WI38 (cell line): Measurements from ENCODE around the gene RDH11.
"Not testable (repeated sequence)": the region's sequence is repeated elsewhere in the genome, so short reads cannot be mapped to it uniquely, and the experiment has no call there.

ENCODE experiments used
- H3K4me3 ChIP-seq: 2 replicates; pipeline ENCODE4 v1.5.1; 2011; ENCODE audit warnings: low read depth, mild to moderate bottlenecking, control low read depth, low read length
- CTCF ChIP-seq: IDR thresholded peaks from 2 replicates; pipeline ENCODE4 v1.5.1; 2012; ENCODE audit warnings: low read depth, mild to moderate bottlenecking, control low read depth, low read length

The RDH11 gene

GRCh38 chr14:67729072-67729885 is 33.7 kb upstream of the RDH11 start:
- no peak overlapping the region for H3K4me3 ChIP-seq
- no peak for TF ChIP-seq CTCF

DNA sequence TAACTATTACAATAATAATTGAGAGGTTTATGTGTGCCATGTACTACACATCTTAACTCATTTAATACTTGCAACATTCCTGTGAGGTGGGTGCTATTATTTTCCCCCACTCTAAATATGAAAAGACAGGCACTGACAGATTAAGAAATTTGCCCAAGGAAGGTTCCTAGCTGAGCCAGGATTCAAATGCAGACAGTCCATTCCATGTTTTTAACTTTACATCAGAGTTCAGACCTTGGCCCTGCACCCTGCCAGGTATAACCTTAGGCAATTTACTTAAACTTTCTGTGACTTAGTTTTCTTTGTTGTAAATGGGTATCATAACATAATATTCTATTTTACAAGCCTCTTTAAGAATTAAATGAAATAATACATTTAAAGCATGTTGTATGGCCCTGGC is 32.7 kb upstream of the RDH11 start:
- no peak overlapping the region for H3K4me3 ChIP-seq
- no peak for TF ChIP-seq CTCF

DNA sequence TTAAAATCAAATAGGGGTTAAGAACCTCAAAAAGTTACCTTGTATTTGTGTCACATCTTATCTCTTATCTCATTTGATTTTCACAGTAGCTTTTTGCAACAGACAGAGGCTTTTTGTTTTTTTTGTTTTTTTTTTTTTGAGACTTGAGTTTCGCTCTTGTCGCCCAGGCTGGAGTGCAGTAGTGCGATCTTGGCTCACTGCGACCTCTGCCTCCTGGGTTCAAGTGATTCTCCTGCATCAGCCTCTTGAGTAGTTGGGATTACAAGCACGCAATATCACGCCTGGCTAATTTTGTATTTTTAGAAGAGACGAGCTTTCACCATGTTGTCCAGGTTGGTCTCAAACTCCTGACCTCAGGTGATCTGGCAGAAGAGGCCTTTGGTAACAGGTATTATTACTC is 31.8 kb upstream of the RDH11 start:
- TF ChIP-seq CTCF, result no peak
- no peak overlapping the region for H3K4me3 ChIP-seq

DNA sequence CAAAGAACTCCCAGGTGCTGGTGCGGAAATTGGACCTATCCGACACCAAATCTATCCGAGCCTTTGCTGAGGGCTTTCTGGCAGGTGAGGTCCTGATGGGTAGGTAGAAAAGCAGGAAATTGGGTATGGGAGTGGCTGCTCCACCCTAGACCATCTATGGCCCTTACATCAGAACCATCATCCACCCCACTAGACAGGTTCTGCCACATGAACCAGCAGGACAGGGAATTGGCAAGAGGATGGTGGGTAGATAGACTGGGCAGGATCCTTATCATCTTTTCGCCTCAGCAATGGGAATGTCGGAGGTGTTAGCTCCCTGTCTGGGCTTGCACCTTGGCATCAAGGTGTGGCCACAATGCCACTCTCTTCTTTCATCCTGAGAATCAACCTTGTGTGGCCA is 29.6 kb upstream of the RDH11 start:
- TF ChIP-seq CTCF, result no peak
- H3K4me3 ChIP-seq, result no peak overlapping the region

DNA sequence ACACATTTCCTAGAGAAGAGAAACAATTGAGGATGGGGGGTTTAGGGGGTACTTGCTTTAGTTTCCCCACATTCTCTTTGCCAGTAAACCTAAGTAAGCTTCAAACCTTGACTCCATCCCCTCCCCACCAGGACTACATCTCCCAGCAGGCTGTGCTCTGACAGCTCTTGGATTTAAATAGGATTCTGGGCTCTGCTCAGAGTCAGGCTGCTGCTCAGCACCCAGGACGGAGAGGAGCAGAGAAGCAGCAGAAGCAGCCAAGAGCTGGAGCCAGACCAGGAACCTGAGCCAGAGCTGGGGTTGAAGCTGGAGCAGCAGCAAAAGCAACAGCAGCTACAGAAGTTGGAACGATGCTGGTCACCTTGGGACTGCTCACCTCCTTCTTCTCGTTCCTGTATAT is 26.7 kb upstream of the RDH11 start:
- H3K4me3 ChIP-seq, result no peak overlapping the region
- TF ChIP-seq CTCF, result no peak

GRCh38 chr14:67721875-67722274 is 26.3 kb upstream of the RDH11 start:
- no peak for TF ChIP-seq CTCF
- no peak overlapping the region for H3K4me3 ChIP-seq

DNA sequence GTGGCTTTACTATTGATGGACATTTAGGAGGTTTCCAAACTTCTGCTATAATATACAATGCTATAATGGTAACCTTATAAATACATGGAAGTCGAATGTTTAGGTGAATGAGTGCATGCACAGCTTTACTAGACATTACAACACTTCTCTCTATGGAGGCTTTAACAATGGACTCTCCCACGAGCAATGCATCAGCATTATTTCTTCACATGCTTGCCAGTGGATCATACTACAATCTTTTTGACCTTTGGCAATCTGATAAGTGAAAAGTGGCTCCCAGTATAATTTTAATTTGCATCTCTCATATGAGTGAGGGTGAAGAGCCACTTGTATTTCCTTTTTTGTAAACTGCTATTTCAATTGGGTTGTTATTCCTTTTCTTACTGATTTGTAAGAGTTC is 24.3 kb upstream of the RDH11 start:
- TF ChIP-seq CTCF, result no peak
- H3K4me3 ChIP-seq, result no peak overlapping the region

GRCh38 chr14:67719385-67719784 is 23.8 kb upstream of the RDH11 start:
- H3K4me3 ChIP-seq, result not testable (repeated sequence)
